PFSK-1 (cell line): ENCODE measurements around the gene LCNL1.

Experiments used
- FOXP2 ChIP-seq: optimal IDR thresholded peaks from 2 replicates; pipeline ENCODE3; 2011; ENCODE audit warnings: borderline replicate concordance, control low read depth, inconsistent platforms; ENCODE audit not compliant: insufficient read depth; ENCODE audit errors: extremely low read length, extremely low read depth
- POLR2AphosphoS5 ChIP-seq: IDR thresholded peaks from 2 replicates; pipeline ENCODE4 v1.6.1; 2012; ENCODE audit warnings: low read depth, mild to moderate bottlenecking, control low read depth, low read length, moderate library complexity
- SIN3A ChIP-seq: IDR thresholded peaks from 2 replicates; pipeline ENCODE4 v1.6.1; 2012; ENCODE audit warnings: mild to moderate bottlenecking, low read length, moderate library complexity, borderline replicate concordance; ENCODE audit not compliant: insufficient read depth
- TAF1 ChIP-seq: IDR thresholded peaks from 2 replicates; pipeline ENCODE4 v1.6.1; 2012; ENCODE audit warnings: low read length, control low read depth, borderline replicate concordance; ENCODE audit not compliant: insufficient read depth
- TF ChIP-seq, protein P1 (sequence below), 2 experiments: IDR thresholded peaks; 2 replicates each; pipeline versions ENCODE4 v1.6.1 to v1.8.0; 2011 to 2012; ENCODE audit warnings: low read depth in 2 of 2, low read length in 2 of 2, control low read depth in 1 of 2, inconsistent platforms in 1 of 2, mild to moderate bottlenecking in 1 of 2, moderate library complexity in 1 of 2; ENCODE audit not compliant: insufficient read depth in 1 of 2

The LCNL1 gene

GRCh38 chr9:136958898-136959850, 23.6 kb upstream of the LCNL1 start:
- TF ChIP-seq, protein P1, sequence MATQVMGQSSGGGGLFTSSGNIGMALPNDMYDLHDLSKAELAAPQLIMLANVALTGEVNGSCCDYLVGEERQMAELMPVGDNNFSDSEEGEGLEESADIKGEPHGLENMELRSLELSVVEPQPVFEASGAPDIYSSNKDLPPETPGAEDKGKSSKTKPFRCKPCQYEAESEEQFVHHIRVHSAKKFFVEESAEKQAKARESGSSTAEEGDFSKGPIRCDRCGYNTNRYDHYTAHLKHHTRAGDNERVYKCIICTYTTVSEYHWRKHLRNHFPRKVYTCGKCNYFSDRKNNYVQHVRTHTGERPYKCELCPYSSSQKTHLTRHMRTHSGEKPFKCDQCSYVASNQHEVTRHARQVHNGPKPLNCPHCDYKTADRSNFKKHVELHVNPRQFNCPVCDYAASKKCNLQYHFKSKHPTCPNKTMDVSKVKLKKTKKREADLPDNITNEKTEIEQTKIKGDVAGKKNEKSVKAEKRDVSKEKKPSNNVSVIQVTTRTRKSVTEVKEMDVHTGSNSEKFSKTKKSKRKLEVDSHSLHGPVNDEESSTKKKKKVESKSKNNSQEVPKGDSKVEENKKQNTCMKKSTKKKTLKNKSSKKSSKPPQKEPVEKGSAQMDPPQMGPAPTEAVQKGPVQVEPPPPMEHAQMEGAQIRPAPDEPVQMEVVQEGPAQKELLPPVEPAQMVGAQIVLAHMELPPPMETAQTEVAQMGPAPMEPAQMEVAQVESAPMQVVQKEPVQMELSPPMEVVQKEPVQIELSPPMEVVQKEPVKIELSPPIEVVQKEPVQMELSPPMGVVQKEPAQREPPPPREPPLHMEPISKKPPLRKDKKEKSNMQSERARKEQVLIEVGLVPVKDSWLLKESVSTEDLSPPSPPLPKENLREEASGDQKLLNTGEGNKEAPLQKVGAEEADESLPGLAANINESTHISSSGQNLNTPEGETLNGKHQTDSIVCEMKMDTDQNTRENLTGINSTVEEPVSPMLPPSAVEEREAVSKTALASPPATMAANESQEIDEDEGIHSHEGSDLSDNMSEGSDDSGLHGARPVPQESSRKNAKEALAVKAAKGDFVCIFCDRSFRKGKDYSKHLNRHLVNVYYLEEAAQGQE (IDR thresholded peaks at IDR 0.05; ENCODE audit: insufficient read depth in 1 of 2, low read depth in 2 of 2, low read length in 2 of 2), result no peak
- TF ChIP-seq SIN3A (no peak), FOXP2 (no peak)

- no peak for TF ChIP-seq SIN3A
- TF ChIP-seq, protein P1 (IDR thresholded peaks at IDR 0.05; ENCODE audit: insufficient read depth in 1 of 2, low read depth in 2 of 2, low read length in 2 of 2), result no peak
- no peak for TF ChIP-seq FOXP2
- no peak for TF ChIP-seq TAF1
- no peak for TF ChIP-seq POLR2AphosphoS5
These were observed 22.4 kb upstream of the LCNL1 start for GRCh38 chr9:136960212-136960937.

- TF ChIP-seq, protein P1 (IDR thresholded peaks at IDR 0.05; ENCODE audit: insufficient read depth in 1 of 2, low read depth in 2 of 2, low read length in 2 of 2), result no peak
These were observed 21.9 kb upstream of the LCNL1 start for GRCh38 chr9:136960938-136961275.

GRCh38 chr9:136961279-136962065, 21.3 kb upstream of the LCNL1 start:
- TF ChIP-seq POLR2AphosphoS5 (no peak), FOXP2 (no peak), SIN3A (no peak), TAF1 (no peak)
- TF ChIP-seq, protein P1 (IDR thresholded peaks at IDR 0.05; ENCODE audit: insufficient read depth in 1 of 2, low read depth in 2 of 2, low read length in 2 of 2), result no peak
